Ishikawa (cell line): ENCODE results near the gene ANKRD18A.

Experiments used
- CREB1 ChIP-seq: IDR thresholded peaks from 2 replicates; pipeline ENCODE4 v1.6.1; 2012; ENCODE audit warnings: low read depth
- EGR1 ChIP-seq: IDR thresholded peaks from 2 replicates; pipeline ENCODE4 v1.6.1; 2012
- EP300 ChIP-seq: IDR thresholded peaks from 2 replicates; pipeline ENCODE4 v1.6.1; 2012; ENCODE audit warnings: borderline replicate concordance
- FOXM1 ChIP-seq: IDR thresholded peaks from 2 replicates; pipeline ENCODE4 v1.6.1; 2012; ENCODE audit warnings: low read depth, borderline replicate concordance
- RAD21 ChIP-seq: IDR thresholded peaks from 2 replicates; pipeline ENCODE4 v1.6.1; 2012; ENCODE audit warnings: low read depth
- REST ChIP-seq: IDR thresholded peaks from 2 replicates; pipeline ENCODE4 v1.6.1; 2012; ENCODE audit warnings: low read depth, mild to moderate bottlenecking
- TAF1 ChIP-seq: IDR thresholded peaks from 2 replicates; pipeline ENCODE4 v1.6.1; 2012; ENCODE audit warnings: low read depth, mild to moderate bottlenecking
- TEAD4 ChIP-seq: IDR thresholded peaks from 2 replicates; pipeline ENCODE4 v1.6.1; 2012
- USF1 ChIP-seq: IDR thresholded peaks from 2 replicates; pipeline ENCODE4 v1.6.1; 2012
- YY1 ChIP-seq: IDR thresholded peaks from 2 replicates; pipeline ENCODE4 v1.6.1; 2012; ENCODE audit warnings: low read depth
- TF ChIP-seq, protein P1 (sequence below): IDR thresholded peaks from 2 replicates; pipeline ENCODE4 v1.6.1; 2012

DNA sequence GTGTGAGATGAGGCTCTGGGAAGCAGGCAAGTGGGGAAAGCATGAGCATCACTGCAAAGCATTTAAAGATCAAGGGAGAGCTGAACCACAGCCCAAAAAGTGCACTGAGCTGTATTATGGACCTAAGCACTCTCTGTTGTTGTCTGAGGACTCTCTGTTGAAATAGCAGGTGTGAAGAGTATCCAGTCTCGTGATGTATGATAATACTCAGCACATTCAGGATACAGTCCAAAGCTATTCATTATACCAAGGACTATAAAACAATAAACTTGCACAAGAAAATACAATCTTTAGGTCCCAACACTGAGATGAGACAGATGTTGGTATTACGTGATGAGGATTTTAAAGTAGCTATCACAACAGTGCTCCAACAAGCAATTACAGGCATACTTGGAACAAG, 98.6 kb downstream of the ANKRD18A start:
- TF ChIP-seq EGR1 (no peak), REST (no peak), TAF1 (no peak), RAD21 (no peak), CREB1 (no peak), USF1 (no peak), EP300 (no peak), FOXM1 (no peak), TEAD4 (no peak), YY1 (no peak)
- TF ChIP-seq, protein P1, sequence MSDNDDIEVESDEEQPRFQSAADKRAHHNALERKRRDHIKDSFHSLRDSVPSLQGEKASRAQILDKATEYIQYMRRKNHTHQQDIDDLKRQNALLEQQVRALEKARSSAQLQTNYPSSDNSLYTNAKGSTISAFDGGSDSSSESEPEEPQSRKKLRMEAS, result no peak
